ENCODE measurements around the gene IRS2.

Gene IRS2

GRCh38 chr13:109815651-109816050 lies 29.3 kb upstream of the IRS2 start:
- no peak overlapping the region for H3K4me3 ChIP-seq (ENCODE audit: control insufficient read depth, low read depth, low read length)
- no peak for TF ChIP-seq CTCF (conservative IDR thresholded peaks at IDR 0.05; ENCODE audit: control insufficient read depth, insufficient read depth, low read depth, low read length)
- DNase-seq (ENCODE audit: low read depth) = no peak

DNA sequence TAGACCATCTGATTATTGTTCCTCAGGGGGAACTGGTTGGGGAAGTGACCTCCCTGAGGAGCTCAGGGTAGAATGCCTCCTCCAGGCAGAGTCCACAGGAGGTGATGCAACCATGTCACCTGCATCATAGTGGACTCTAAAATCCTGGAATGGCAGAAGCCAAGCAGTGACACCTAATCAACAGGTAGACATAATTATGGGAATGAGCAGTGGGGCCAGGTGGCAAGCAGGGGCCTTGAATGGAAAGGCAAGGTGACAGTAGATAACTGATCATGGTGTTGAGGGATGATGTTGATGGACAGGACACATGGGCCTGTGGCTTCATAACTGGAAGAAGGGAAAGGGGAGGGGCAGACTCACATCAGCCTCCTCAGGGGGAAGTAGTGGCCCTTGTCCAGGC lies 27.3 kb upstream of the IRS2 start:
- no peak overlapping the region for H3K4me3 ChIP-seq (ENCODE audit: control insufficient read depth, low read depth, low read length)
- TF ChIP-seq CTCF (conservative IDR thresholded peaks at IDR 0.05; ENCODE audit: control insufficient read depth, insufficient read depth, low read depth, low read length) = no peak
- no peak for DNase-seq (ENCODE audit: low read depth)

DNA sequence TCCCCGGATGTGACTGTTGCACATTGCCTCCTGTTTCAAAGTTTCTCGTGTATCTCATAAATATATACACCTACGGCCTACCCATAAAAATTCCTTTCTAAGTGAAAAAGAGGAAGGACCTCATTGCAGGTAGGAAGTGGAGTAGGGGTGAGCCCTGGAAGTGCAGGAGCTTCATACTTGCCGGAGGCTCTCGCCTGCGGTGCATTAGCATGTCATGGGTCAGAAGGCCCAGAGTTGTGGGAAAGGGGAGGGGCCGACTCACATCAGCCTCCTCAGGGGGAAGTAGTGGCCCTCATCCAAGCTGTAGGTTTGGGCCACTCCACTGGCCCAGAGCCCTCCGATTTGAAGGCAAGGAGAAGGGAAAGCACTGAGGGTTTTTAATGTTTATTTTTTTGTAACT lies 26.0 kb upstream of the IRS2 start:
- no peak for TF ChIP-seq CTCF (conservative IDR thresholded peaks at IDR 0.05; ENCODE audit: control insufficient read depth, insufficient read depth, low read depth, low read length)
- H3K4me3 ChIP-seq (ENCODE audit: control insufficient read depth, low read depth, low read length) = no peak overlapping the region
- DNase-seq (ENCODE audit: low read depth) = no peak

- no peak overlapping the region for H3K4me3 ChIP-seq (ENCODE audit: control insufficient read depth, low read depth, low read length)
- TF ChIP-seq CTCF (conservative IDR thresholded peaks at IDR 0.05; ENCODE audit: control insufficient read depth, insufficient read depth, low read depth, low read length) = no peak
- DNase-seq (ENCODE audit: low read depth) = no peak
Observed at GRCh38 chr13:109810761-109811510, 24.6 kb upstream of the IRS2 start.

DNA sequence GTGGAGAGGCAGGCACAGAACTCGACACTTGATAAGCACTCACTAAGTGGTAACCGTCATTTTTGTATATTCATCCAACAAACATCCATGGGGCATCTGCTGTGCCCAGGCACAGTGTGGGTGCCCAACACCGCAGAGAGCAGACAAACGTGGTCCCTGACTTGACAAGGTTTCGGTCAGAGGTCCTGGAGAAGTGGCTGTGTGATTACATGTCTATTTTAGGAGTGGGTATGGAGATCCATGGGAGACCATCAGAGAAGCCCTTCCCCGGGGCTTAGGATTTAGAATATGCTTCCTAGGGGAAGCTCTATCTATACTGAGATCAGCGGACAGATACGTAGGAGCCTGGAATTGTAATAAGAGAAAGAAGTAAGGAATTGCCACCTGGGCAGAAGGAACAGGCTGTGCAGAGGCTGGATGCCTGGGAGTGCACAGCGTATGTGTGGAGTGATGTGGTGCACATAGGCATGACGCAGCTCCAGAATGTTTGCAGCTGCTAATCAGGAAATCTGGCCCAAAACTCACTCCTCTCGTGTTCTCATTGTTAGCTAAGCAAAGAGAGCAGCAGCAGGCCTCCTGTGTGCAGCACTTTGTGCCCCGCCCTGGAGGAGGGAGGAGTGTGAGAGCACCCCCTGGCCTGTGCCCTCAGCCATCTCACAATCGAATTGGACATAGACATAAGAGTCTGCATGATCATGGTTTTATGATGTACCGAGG lies 23.0 kb upstream of the IRS2 start:
- no peak for DNase-seq (ENCODE audit: low read depth)
- H3K4me3 ChIP-seq (ENCODE audit: control insufficient read depth, low read depth, low read length) = no peak overlapping the region

GRCh38 chr13:109807345-109807744 lies 21.0 kb upstream of the IRS2 start:
- TF ChIP-seq CTCF (conservative IDR thresholded peaks at IDR 0.05; ENCODE audit: control insufficient read depth, insufficient read depth, low read depth, low read length) = no peak
- no peak for DNase-seq (ENCODE audit: low read depth)
- no peak overlapping the region for H3K4me3 ChIP-seq (ENCODE audit: control insufficient read depth, low read depth, low read length)

More for the DNA sequence above, 23.0 kb upstream of the IRS2 start:
- no peak for TF ChIP-seq CTCF (conservative IDR thresholded peaks at IDR 0.05; ENCODE audit: control insufficient read depth, insufficient read depth, low read depth, low read length)
